Measurements from ENCODE around the gene KDM4B.

DNA sequence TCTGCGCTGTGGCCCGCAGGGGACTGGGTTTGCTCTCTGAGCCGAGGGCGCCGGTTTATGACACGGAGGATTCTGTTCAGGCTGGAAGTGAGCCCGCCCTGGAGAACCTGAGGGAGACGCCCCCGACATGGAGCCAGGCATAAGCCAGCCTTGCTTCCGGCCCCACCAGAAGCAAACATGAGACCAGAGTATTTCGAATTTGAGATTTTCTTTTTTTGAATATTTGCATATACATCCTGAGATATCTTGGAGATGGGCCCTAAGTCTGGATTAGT, 72.9 kb downstream of the KDM4B start:
- TF ChIP-seq, protein P1, sequence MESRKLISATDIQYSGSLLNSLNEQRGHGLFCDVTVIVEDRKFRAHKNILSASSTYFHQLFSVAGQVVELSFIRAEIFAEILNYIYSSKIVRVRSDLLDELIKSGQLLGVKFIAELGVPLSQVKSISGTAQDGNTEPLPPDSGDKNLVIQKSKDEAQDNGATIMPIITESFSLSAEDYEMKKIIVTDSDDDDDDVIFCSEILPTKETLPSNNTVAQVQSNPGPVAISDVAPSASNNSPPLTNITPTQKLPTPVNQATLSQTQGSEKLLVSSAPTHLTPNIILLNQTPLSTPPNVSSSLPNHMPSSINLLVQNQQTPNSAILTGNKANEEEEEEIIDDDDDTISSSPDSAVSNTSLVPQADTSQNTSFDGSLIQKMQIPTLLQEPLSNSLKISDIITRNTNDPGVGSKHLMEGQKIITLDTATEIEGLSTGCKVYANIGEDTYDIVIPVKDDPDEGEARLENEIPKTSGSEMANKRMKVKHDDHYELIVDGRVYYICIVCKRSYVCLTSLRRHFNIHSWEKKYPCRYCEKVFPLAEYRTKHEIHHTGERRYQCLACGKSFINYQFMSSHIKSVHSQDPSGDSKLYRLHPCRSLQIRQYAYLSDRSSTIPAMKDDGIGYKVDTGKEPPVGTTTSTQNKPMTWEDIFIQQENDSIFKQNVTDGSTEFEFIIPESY (IDR thresholded peaks at IDR 0.05; ENCODE audit: extremely low read depth, insufficient replicate concordance, low read length) = no peak
- TF ChIP-seq EZH2phosphoT487 (IDR thresholded peaks at IDR 0.05; ENCODE audit: borderline replicate concordance) (no peak), JUND (IDR thresholded peaks at IDR 0.05) (no peak), POLR2AphosphoS5 (IDR thresholded peaks at IDR 0.05; ENCODE audit: low read depth, low read length) (no peak), ZFX (IDR thresholded peaks at IDR 0.05) (no peak)

Measured in HCT116 (cell line).